IMR-90 (cell line): Measurements from ENCODE around the gene CCDC40. TPM values are rescaled to one million over a fixed set of nuclear protein-coding genes. Genes with fewer than 3 reads are reported as not detected.

ENCODE experiments used
- ATAC-seq: fragments of 200-7000 bp; cut with Tn5 transposase; 2 replicates; pipeline ENCODE4 v1.9.1; 2020; ENCODE audit warnings: low read depth, mild to moderate bottlenecking, moderate library complexity
- BruUV-seq: library from RNA; stranded (reverse); fragments of 400-500 nt; replicated peaks from 2 replicates; lab custom pipeline; 2021; lab: Mats Ljungman, UMichigan
- CTCF ChIA-PET: fragments of 300-600 bp; formaldehyde crosslinking; extraction: SDS; loops from one replicate; lab custom pipeline; 2021; ENCODE audit warnings: antibody characterized with exemption; lab: Yijun Ruan, JAX
- POLR2A ChIA-PET: fragments of 300-600 bp; sonication (Branson Sonifier 250); formaldehyde crosslinking; loops from one replicate; lab custom pipeline; 2022; ENCODE audit warnings: antibody characterized with exemption; ENCODE audit not compliant: unreplicated experiment; lab: Charles Lee
- DNase-seq: peaks from one replicate; pipeline ENCODE4 v3.0.0; 2013
- H2AFZ ChIP-seq: replicated peaks from 2 replicates; pipeline ENCODE3; 2013; ENCODE audit warnings: low read length, mild to moderate bottlenecking; ENCODE audit not compliant: poor library complexity
- H2AK5ac ChIP-seq: 2 replicates; pipeline ENCODE4 v1.6.1; 2013; ENCODE audit warnings: low read depth, low read length, inconsistent platforms
- H2AK9ac ChIP-seq: replicated peaks from 2 replicates; pipeline ENCODE3; 2013; ENCODE audit warnings: mild to moderate bottlenecking, low read depth, low read length, moderate library complexity; ENCODE audit not compliant: poor library complexity
- H2BK120ac ChIP-seq: 2 replicates; pipeline ENCODE4 v1.6.1; 2013; ENCODE audit warnings: low read depth, low read length, inconsistent platforms
- H2BK15ac ChIP-seq: 3 replicates; pipeline ENCODE4 v1.6.1; 2013; ENCODE audit warnings: low read depth, low read length, inconsistent platforms
- H2BK20ac ChIP-seq: 2 replicates; pipeline ENCODE4 v1.6.1; 2013; ENCODE audit warnings: low read depth, mild to moderate bottlenecking, inconsistent platforms, low read length, moderate library complexity
- H2BK5ac ChIP-seq: 2 replicates; pipeline ENCODE4 v1.6.1; 2013; ENCODE audit warnings: mild to moderate bottlenecking, low read depth, low read length, inconsistent platforms; ENCODE audit not compliant: poor library complexity, severe bottlenecking
- H3K14ac ChIP-seq: replicated peaks from 2 replicates; pipeline ENCODE4 v1.6.1; 2013; ENCODE audit warnings: low read depth, low read length, inconsistent platforms
- H3K18ac ChIP-seq: 2 replicates; pipeline ENCODE4 v1.6.1; 2013; ENCODE audit warnings: low read depth, low read length, control low read depth
- H3K23ac ChIP-seq: 2 replicates; pipeline ENCODE4 v1.6.1; 2013; ENCODE audit warnings: low read depth, low read length, inconsistent platforms
- H3K27ac ChIP-seq: 2 replicates; pipeline ENCODE4 v1.5.1; 2013; ENCODE audit warnings: mild to moderate bottlenecking, control low read depth, low read length; ENCODE audit not compliant: insufficient read depth
- H3K27me3 ChIP-seq: 2 replicates; pipeline ENCODE4 v1.6.1; 2013; ENCODE audit warnings: low read length; ENCODE audit not compliant: control insufficient read depth, insufficient read depth
- H3K36me3 ChIP-seq: 2 replicates; pipeline ENCODE4 v1.6.1; 2013; ENCODE audit warnings: low read length, mixed read lengths; ENCODE audit not compliant: control insufficient read depth, insufficient read depth
- H3K4ac ChIP-seq: 2 replicates; pipeline ENCODE4 v1.6.1; 2013; ENCODE audit warnings: low read depth, low read length, inconsistent platforms
- H3K4me1 ChIP-seq: 2 replicates; pipeline ENCODE4 v1.6.1; 2013; ENCODE audit warnings: low read length, mixed read lengths; ENCODE audit not compliant: control insufficient read depth, insufficient read depth
- H3K4me2 ChIP-seq: 2 replicates; pipeline ENCODE4 v1.6.1; 2013; ENCODE audit warnings: low read depth, mild to moderate bottlenecking, control low read depth, low read length, moderate library complexity
- H3K4me3 ChIP-seq: 2 replicates; pipeline ENCODE4 v1.5.1; 2013; ENCODE audit warnings: low read depth, mild to moderate bottlenecking, control low read depth, low read length, moderate library complexity; ENCODE audit not compliant: insufficient read depth
- H3K56ac ChIP-seq: 2 replicates; pipeline ENCODE4 v1.6.1; 2013; ENCODE audit warnings: low read length, inconsistent platforms; ENCODE audit not compliant: insufficient read depth; ENCODE audit errors: extremely low read depth
- H3K79me1 ChIP-seq, 2 experiments: 2 replicates each; pipeline ENCODE4 v1.6.1; 2013; ENCODE audit warnings: low read length in 2 of 2, inconsistent platforms in 1 of 2, low read depth in 1 of 2
- H3K9ac ChIP-seq: 2 replicates; pipeline ENCODE4 v1.6.1; 2013; ENCODE audit warnings: low read depth, low read length, control low read depth
- H3K9me1 ChIP-seq: 2 replicates; pipeline ENCODE4 v1.6.1; 2013; ENCODE audit warnings: low read length, inconsistent platforms; ENCODE audit not compliant: insufficient read depth
- H3K9me3 ChIP-seq: 2 replicates; pipeline ENCODE4 v1.6.1; 2013; ENCODE audit warnings: low read length; ENCODE audit not compliant: control insufficient read depth, insufficient read depth
- H4K20me1 ChIP-seq: 2 replicates; pipeline ENCODE4 v1.6.1; 2013; ENCODE audit warnings: low read length, inconsistent platforms; ENCODE audit not compliant: insufficient read depth
- H4K5ac ChIP-seq: 2 replicates; pipeline ENCODE4 v1.6.1; 2013; ENCODE audit warnings: mild to moderate bottlenecking, low read depth, low read length, control low read depth
- H4K8ac ChIP-seq, 2 experiments: 2 replicates each; pipeline ENCODE4 v1.6.1; 2013; ENCODE audit warnings: low read depth in 2 of 2, low read length in 2 of 2, control low read depth in 1 of 2, inconsistent platforms in 1 of 2
- H4K91ac ChIP-seq: 2 replicates; pipeline ENCODE4 v1.6.1; 2013; ENCODE audit warnings: low read depth, low read length, inconsistent platforms; ENCODE audit not compliant: insufficient read depth
- BHLHE40 ChIP-seq: fragments of 150-350 bp; IDR thresholded peaks from 2 replicates; pipeline ENCODE4 v1.6.1; 2016; ENCODE audit warnings: mild to moderate bottlenecking, low read depth, low read length
- CEBPB ChIP-seq: IDR thresholded peaks from 2 replicates; pipeline ENCODE4 v1.6.1; 2012; ENCODE audit warnings: low read depth, low read length, improper control_type of control experiment
- CHD1 ChIP-seq: IDR thresholded peaks from 2 replicates; pipeline ENCODE4 v1.6.1; 2012; ENCODE audit warnings: low read depth, low read length, improper control_type of control experiment
- CTCF ChIP-seq: conservative IDR thresholded peaks from 2 replicates; pipeline ENCODE4 v1.5.1; 2012; ENCODE audit warnings: mild to moderate bottlenecking, low read depth, low read length, improper control_type of control experiment
- ELK1 ChIP-seq: fragments of 150-350 bp; IDR thresholded peaks from 2 replicates; pipeline ENCODE4 v1.6.1; 2016; ENCODE audit warnings: low read depth, mild to moderate bottlenecking, low read length, moderate library complexity, borderline replicate concordance
- FOS ChIP-seq: fragments of 150-350 bp; IDR thresholded peaks from 2 replicates; pipeline ENCODE4 v1.6.1; 2016; ENCODE audit warnings: low read depth, low read length
- MAFK ChIP-seq: IDR thresholded peaks from 2 replicates; pipeline ENCODE4 v1.6.1; 2012; ENCODE audit warnings: low read depth, low read length, improper control_type of control experiment
- MAZ ChIP-seq: IDR thresholded peaks from 2 replicates; pipeline ENCODE4 v1.6.1; 2012; ENCODE audit warnings: low read depth, mild to moderate bottlenecking, low read length, improper control_type of control experiment, moderate library complexity, borderline replicate concordance
- MXI1 ChIP-seq: IDR thresholded peaks from 2 replicates; pipeline ENCODE4 v1.6.1; 2012; ENCODE audit warnings: low read depth, mild to moderate bottlenecking, low read length, moderate library complexity, borderline replicate concordance
- NFE2L2 ChIP-seq: fragments of 150-350 bp; IDR thresholded peaks from 2 replicates; pipeline ENCODE4 v1.6.1; 2016; ENCODE audit warnings: low read depth, mild to moderate bottlenecking, low read length
- POLR2A ChIP-seq: IDR thresholded peaks from 2 replicates; pipeline ENCODE4 v1.6.1; 2012; ENCODE audit warnings: mild to moderate bottlenecking, low read depth, low read length
- RCOR1 ChIP-seq: IDR thresholded peaks from 2 replicates; pipeline ENCODE4 v1.6.1; 2012; ENCODE audit warnings: mild to moderate bottlenecking, low read length, improper control_type of control experiment; ENCODE audit not compliant: insufficient replicate concordance
- RFX5 ChIP-seq: IDR thresholded peaks from 2 replicates; pipeline ENCODE4 v1.8.0; 2012; ENCODE audit warnings: low read depth, mild to moderate bottlenecking, low read length, moderate library complexity
- SMC3 ChIP-seq: fragments of 150-350 bp; IDR thresholded peaks from 2 replicates; pipeline ENCODE4 v1.6.1; 2016; ENCODE audit warnings: low read depth, mild to moderate bottlenecking, antibody characterized with exemption, low read length, moderate library complexity
- USF2 ChIP-seq: fragments of 150-350 bp; IDR thresholded peaks from 2 replicates; pipeline ENCODE4 v1.6.1; 2017; ENCODE audit warnings: mild to moderate bottlenecking, antibody characterized with exemption, low read length, low read depth
- WGBS, 2 experiments: methylation state at CpG; one replicate each; pipeline versions ENCODE4 v1.1.5 to v1.1.7; 2013; ENCODE audit warnings: missing lambda C conversion rate in 2 of 2; ENCODE audit not compliant: insufficient read length in 1 of 2; ENCODE audit errors: extremely low coverage in 2 of 2; 5-methylcytosine and 5-hydroxymethylcytosine counted together
- dilution Hi-C: fragments of 300-500 bp; cut with HindIII; formaldehyde crosslinking; loops from one replicate; pipeline ENCODE4 v1.14.3; 2018; ENCODE audit warnings: low sequenced_read_pairs; ENCODE audit not compliant: unreplicated experiment
- in situ Hi-C: fragments of 300-500 bp; cut with MboI; formaldehyde crosslinking; loops from 3 replicates; pipeline ENCODE4 v1.14.3; 2019; ENCODE audit warnings: low sequenced_read_pairs, inconsistent platforms, mixed read lengths
- intact Hi-C: fragments of 100-400 bp; cut with micrococcal nuclease; formaldehyde crosslinking; loops from 2 replicates; pipeline ENCODE4 v1.10.0; 2022
- polyA plus RNA-seq, 3 experiments: library from polyadenylated mRNA; depleted of rRNA; stranded (reverse); fragments of >200 nt; gene quantifications; 2 replicates each; pipeline ENCODE4 v1.2.3, GENCODE V29; 2012; ENCODE audit warnings: low replicate concordance in 1 of 3
- total RNA-seq: library from RNA; depleted of rRNA; stranded (reverse); fragments of >200 nt; gene quantifications from 2 replicates; pipeline ENCODE4 v1.2.3, GENCODE V29; 2012

Gene CCDC40
- total and polyA plus RNA-seq, 2 of the 4 experiments (the other 2 are of a cell fraction) = 0.90 to 4.7 TPM

- no peak for DNase-seq
Observed at GRCh38 chr17:80010283-80010858, 26.1 kb upstream of the CCDC40 start.

More at GRCh38 chr17:80010283-80010858, 26.1 kb upstream of the CCDC40 start:
- H3K79me1 ChIP-seq = peaks cover 7 to 29% of the 10 kb centered on the region in 2 experiments
- TF ChIP-seq CHD1 (no peak), BHLHE40 (no peak), NFE2L2 (no peak), POLR2A (no peak), MAFK (no peak), MXI1 (no peak), RFX5 (no peak), MAZ (no peak), ELK1 (no peak), CTCF (no peak), SMC3 (no peak), USF2 (no peak), CEBPB (no peak), FOS (no peak), RCOR1 (no peak)
- no TSS peak for BruUV-seq
- H3K4me1 ChIP-seq = no peaks in the 10 kb centered on the region; the same call in 1 of the 2 replicates
- H4K91ac ChIP-seq = no peak overlapping the region
- no peak overlapping the region for H3K4me3 ChIP-seq
- no peak overlapping the region for H2BK5ac ChIP-seq
- no peak overlapping the region for H3K4ac ChIP-seq
- peaks cover 13% of the 10 kb centered on the region for H3K36me3 ChIP-seq
- H3K18ac ChIP-seq = no peak overlapping the region
- no peak overlapping the region for H2AK9ac ChIP-seq
- no peak overlapping the region for H3K9ac ChIP-seq
- ATAC-seq = no peak
- no peak overlapping the region for H3K23ac ChIP-seq
- peaks cover 2% of the 10 kb centered on the region; the same call in 1 of the 2 replicates for H3K9me3 ChIP-seq
- 94% methylated on average over 16 of the region's 33 CpGs; no CpG with 5 or more reads in 1 of the 2 experiments for WGBS, 2 experiments
- no peak overlapping the region for H3K14ac ChIP-seq
- no peak overlapping the region for H4K8ac ChIP-seq
- H3K56ac ChIP-seq = no peak overlapping the region
- no peaks in the 10 kb centered on the region for H3K27me3 ChIP-seq
- H4K5ac ChIP-seq = no peak overlapping the region
- ChIA-PET CTCF (no interaction called here), POLR2A (interaction anchor here (0.6 kb wide), 1 partner anchor 18 kb away, joined by 6 read pairs; no protein-coding TSS in a partner anchor)
- H2BK15ac ChIP-seq = no peak overlapping the region
- intact Hi-C loops = no loop called here
- no peaks in the 10 kb centered on the region for H3K9me1 ChIP-seq
- no peak overlapping the region for H3K27ac ChIP-seq
- peaks cover 31% of the 10 kb centered on the region for H4K20me1 ChIP-seq
- no peak overlapping the region for H3K4me2 ChIP-seq
- no peak overlapping the region for H2BK120ac ChIP-seq
- no peak overlapping the region for H2AFZ ChIP-seq
- no peak overlapping the region for H2BK20ac ChIP-seq
- dilution Hi-C loops = no loop called here
- in situ Hi-C loops = no loop called here
- H2AK5ac ChIP-seq = no peak overlapping the region
